ENCODE measurements around the gene CXCR4.
"Not testable (repeated sequence)": the region's sequence is repeated elsewhere in the genome, so short reads cannot be mapped to it uniquely, and the experiment has no call there.

The CXCR4 gene

GRCh38 chr2:136104977-136105376 is 13.0 kb downstream of the CXCR4 start:
- Histone ChIP-seq H3K36me3 (ENCODE audit: control insufficient read depth, insufficient read depth, low read length) (no peaks in the 10 kb centered on the region), H3K9me3 (ENCODE audit: control insufficient read depth, insufficient read depth, low read length) (no peaks in the 10 kb centered on the region), H3K27me3 (ENCODE audit: control insufficient read depth, insufficient read depth, low read length) (no peaks in the 10 kb centered on the region), H3K4me1 (ENCODE audit: control insufficient read depth, insufficient read depth, low read length) (no peaks in the 10 kb centered on the region), H3K4me3 (ENCODE audit: low read length) (no peak overlapping the region), H3K27ac (ENCODE audit: low read length) (no peak overlapping the region)
- WGBS (ENCODE audit: insufficient coverage, insufficient read length), result no CpG with 5 or more reads among the region's 3 CpGs
- no peak for DNase-seq (ENCODE audit: low read depth, low spot score)

GRCh38 chr2:136101042-136101441 is 16.9 kb downstream of the CXCR4 start:
- Histone ChIP-seq H3K27ac (ENCODE audit: low read length) (no peak overlapping the region), H3K4me3 (ENCODE audit: low read length) (no peak overlapping the region), H3K4me1 (ENCODE audit: control insufficient read depth, insufficient read depth, low read length) (no peaks in the 10 kb centered on the region), H3K9me3 (ENCODE audit: control insufficient read depth, insufficient read depth, low read length) (no peaks in the 10 kb centered on the region), H3K27me3 (ENCODE audit: control insufficient read depth, insufficient read depth, low read length) (no peaks in the 10 kb centered on the region; the same call in 1 of the 2 replicates), H3K36me3 (ENCODE audit: control insufficient read depth, insufficient read depth, low read length) (no peaks in the 10 kb centered on the region)
- no CpG with 5 or more reads among the region's 2 CpGs for WGBS (ENCODE audit: insufficient coverage, insufficient read length)
- no peak for DNase-seq (ENCODE audit: low read depth, low spot score)

- Histone ChIP-seq H3K9me3 (ENCODE audit: control insufficient read depth, insufficient read depth, low read length) (no peaks in the 10 kb centered on the region), H3K4me3 (ENCODE audit: low read length) (no peak overlapping the region), H3K27ac (ENCODE audit: low read length) (no peak overlapping the region), H3K4me1 (ENCODE audit: control insufficient read depth, insufficient read depth, low read length) (no peaks in the 10 kb centered on the region), H3K27me3 (ENCODE audit: control insufficient read depth, insufficient read depth, low read length) (no peaks in the 10 kb centered on the region; the same call in 1 of the 2 replicates), H3K36me3 (ENCODE audit: control insufficient read depth, insufficient read depth, low read length) (no peaks in the 10 kb centered on the region)
- no peak for DNase-seq (ENCODE audit: low read depth, low spot score)
- WGBS (ENCODE audit: insufficient coverage, insufficient read length), result 100% methylated on average over 1 of the region's 4 CpGs
Observed at GRCh38 chr2:136098441-136098840, 19.5 kb downstream of the CXCR4 start.

- DNase-seq (ENCODE audit: low read depth, low spot score), result no peak
- H3K27ac ChIP-seq (ENCODE audit: low read length), result no peak overlapping the region
Observed at GRCh38 chr2:136093583-136093982, 24.4 kb downstream of the CXCR4 start.

GRCh38 chr2:136091899-136092298 is 26.1 kb downstream of the CXCR4 start:
- Histone ChIP-seq H3K4me3 (ENCODE audit: low read length) (no peak overlapping the region), H3K27me3 (ENCODE audit: control insufficient read depth, insufficient read depth, low read length) (no peaks in the 10 kb centered on the region), H3K27ac (ENCODE audit: low read length) (no peak overlapping the region), H3K36me3 (ENCODE audit: control insufficient read depth, insufficient read depth, low read length) (no peaks in the 10 kb centered on the region), H3K4me1 (ENCODE audit: control insufficient read depth, insufficient read depth, low read length) (no peaks in the 10 kb centered on the region), H3K9me3 (ENCODE audit: control insufficient read depth, insufficient read depth, low read length) (no peaks in the 10 kb centered on the region)
- no peak for DNase-seq (ENCODE audit: low read depth, low spot score)
- WGBS (ENCODE audit: insufficient coverage, insufficient read length), result no CpG with 5 or more reads among the region's 1 CpG

More at GRCh38 chr2:136093583-136093982, 24.4 kb downstream of the CXCR4 start:
- H3K9me3 ChIP-seq (ENCODE audit: control insufficient read depth, insufficient read depth, low read length), result no peaks in the 10 kb centered on the region
- H3K36me3 ChIP-seq (ENCODE audit: control insufficient read depth, insufficient read depth, low read length), result no peaks in the 10 kb centered on the region
- no peaks in the 10 kb centered on the region for H3K27me3 ChIP-seq (ENCODE audit: control insufficient read depth, insufficient read depth, low read length)
- no peak overlapping the region for H3K4me3 ChIP-seq (ENCODE audit: low read length)
- no peaks in the 10 kb centered on the region for H3K4me1 ChIP-seq (ENCODE audit: control insufficient read depth, insufficient read depth, low read length)
- WGBS (ENCODE audit: insufficient coverage, insufficient read length), result no CpG with 5 or more reads among the region's 3 CpGs

GRCh38 chr2:136087901-136088460 is 30.0 kb downstream of the CXCR4 start:
- not testable (repeated sequence) for H3K9me3 ChIP-seq (ENCODE audit: control insufficient read depth, insufficient read depth, low read length); H3K4me1 ChIP-seq (ENCODE audit: control insufficient read depth, insufficient read depth, low read length); H3K4me3 ChIP-seq (ENCODE audit: low read length); DNase-seq (ENCODE audit: low read depth, low spot score); H3K36me3 ChIP-seq (ENCODE audit: control insufficient read depth, insufficient read depth, low read length); H3K27me3 ChIP-seq (ENCODE audit: control insufficient read depth, insufficient read depth, low read length); H3K27ac ChIP-seq (ENCODE audit: low read length)
- WGBS (ENCODE audit: insufficient coverage, insufficient read length), result no CpG with 5 or more reads among the region's 43 CpGs

GRCh38 chr2:136086253-136087016 is 31.5 kb downstream of the CXCR4 start:
- Histone ChIP-seq H3K27ac (ENCODE audit: low read length) (no peak overlapping the region), H3K9me3 (ENCODE audit: control insufficient read depth, insufficient read depth, low read length) (no peaks in the 10 kb centered on the region), H3K4me1 (ENCODE audit: control insufficient read depth, insufficient read depth, low read length) (no peaks in the 10 kb centered on the region), H3K36me3 (ENCODE audit: control insufficient read depth, insufficient read depth, low read length) (no peaks in the 10 kb centered on the region), H3K27me3 (ENCODE audit: control insufficient read depth, insufficient read depth, low read length) (no peaks in the 10 kb centered on the region), H3K4me3 (ENCODE audit: low read length) (no peak overlapping the region)
- WGBS (ENCODE audit: insufficient coverage, insufficient read length), result no CpG with 5 or more reads among the region's 4 CpGs
- DNase-seq (ENCODE audit: low read depth, low spot score), result no peak

- Histone ChIP-seq H3K27me3 (ENCODE audit: control insufficient read depth, insufficient read depth, low read length) (no peaks in the 10 kb centered on the region), H3K9me3 (ENCODE audit: control insufficient read depth, insufficient read depth, low read length) (no peaks in the 10 kb centered on the region), H3K4me1 (ENCODE audit: control insufficient read depth, insufficient read depth, low read length) (no peaks in the 10 kb centered on the region), H3K4me3 (ENCODE audit: low read length) (no peak overlapping the region), H3K27ac (ENCODE audit: low read length) (no peak overlapping the region), H3K36me3 (ENCODE audit: control insufficient read depth, insufficient read depth, low read length) (no peaks in the 10 kb centered on the region)
- no peak for DNase-seq (ENCODE audit: low read depth, low spot score)
- WGBS (ENCODE audit: insufficient coverage, insufficient read length), result no CpG with 5 or more reads among the region's 4 CpGs
Observed at GRCh38 chr2:136085453-136086209, 32.3 kb downstream of the CXCR4 start.

GRCh38 chr2:136081582-136082210 is 36.3 kb downstream of the CXCR4 start:
- no peaks in the 10 kb centered on the region for H3K27me3 ChIP-seq (ENCODE audit: control insufficient read depth, insufficient read depth, low read length)
- H3K27ac ChIP-seq (ENCODE audit: low read length), result no peak overlapping the region
- H3K9me3 ChIP-seq (ENCODE audit: control insufficient read depth, insufficient read depth, low read length), result no peaks in the 10 kb centered on the region
- H3K4me3 ChIP-seq (ENCODE audit: low read length), result no peak overlapping the region
- no CpG with 5 or more reads among the region's 3 CpGs for WGBS (ENCODE audit: insufficient coverage, insufficient read length)
- no peaks in the 10 kb centered on the region for H3K4me1 ChIP-seq (ENCODE audit: control insufficient read depth, insufficient read depth, low read length)
- no peaks in the 10 kb centered on the region for H3K36me3 ChIP-seq (ENCODE audit: control insufficient read depth, insufficient read depth, low read length)
- DNase-seq (ENCODE audit: low read depth, low spot score), result no peak

- no peak for DNase-seq (ENCODE audit: low read depth, low spot score)
- no CpG with 5 or more reads among the region's 2 CpGs for WGBS (ENCODE audit: insufficient coverage, insufficient read length)
Observed at GRCh38 chr2:136080114-136080513, 37.8 kb downstream of the CXCR4 start.

More at GRCh38 chr2:136080114-136080513, 37.8 kb downstream of the CXCR4 start:
- Histone ChIP-seq H3K9me3 (ENCODE audit: control insufficient read depth, insufficient read depth, low read length) (no peaks in the 10 kb centered on the region), H3K27me3 (ENCODE audit: control insufficient read depth, insufficient read depth, low read length) (no peaks in the 10 kb centered on the region), H3K36me3 (ENCODE audit: control insufficient read depth, insufficient read depth, low read length) (no peaks in the 10 kb centered on the region), H3K27ac (ENCODE audit: low read length) (no peak overlapping the region), H3K4me1 (ENCODE audit: control insufficient read depth, insufficient read depth, low read length) (no peaks in the 10 kb centered on the region), H3K4me3 (ENCODE audit: low read length) (no peak overlapping the region)
